Measurements from ENCODE around the gene TMEM245.

Gene TMEM245

DNA sequence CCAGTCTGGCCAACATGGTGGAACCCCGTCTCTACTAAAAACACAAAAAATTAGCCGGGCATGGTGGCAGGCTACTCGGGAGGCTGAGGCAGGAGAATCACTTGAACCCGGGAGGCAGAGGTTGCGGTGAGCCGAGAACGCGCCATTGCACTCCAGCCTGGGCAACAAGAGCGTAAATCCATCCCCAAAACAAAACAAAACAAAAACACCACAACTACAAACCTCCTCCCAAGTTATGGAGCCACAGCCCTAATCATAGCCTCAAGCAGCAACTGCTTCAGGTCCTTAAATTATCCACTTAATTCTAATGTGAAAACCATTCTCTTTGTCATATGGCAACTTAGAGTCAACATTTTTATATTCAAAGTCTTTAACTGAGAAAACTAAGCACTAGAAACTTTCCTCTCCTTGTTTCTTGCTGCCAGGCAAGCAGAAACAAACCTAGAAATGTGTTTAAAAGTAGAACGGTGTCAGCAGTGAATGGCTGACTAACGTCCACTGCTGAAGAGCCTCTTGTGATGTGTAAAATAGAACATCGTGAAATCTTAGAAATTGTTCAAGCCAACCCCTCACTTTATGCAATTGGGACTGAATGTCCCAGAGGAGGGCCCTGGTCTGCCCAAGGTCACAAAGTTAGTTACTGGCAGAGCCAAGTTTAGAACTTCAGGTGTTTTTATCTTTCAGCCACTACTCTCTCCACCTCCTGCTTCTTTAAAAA lies 5.7 kb downstream of the TMEM245 start (continued):
- TF ChIP-seq ZNF19 (tag by site-specific recombination; IDR thresholded peaks at IDR 0.05; ENCODE audit: low read depth) (no peak), ZNF785 (tag by site-specific recombination; IDR thresholded peaks at IDR 0.05) (no peak), ZNF830 (tag by site-specific recombination; IDR thresholded peaks at IDR 0.05; ENCODE audit: low read depth) (no peak), ZNF239 (tag by site-specific recombination; IDR thresholded peaks at IDR 0.05) (no peak), ZNF548 (tag by site-specific recombination; IDR thresholded peaks at IDR 0.05) (no peak), KLF10 (tag by site-specific recombination; IDR thresholded peaks at IDR 0.05) (no peak), REPIN1 (tag by site-specific recombination; IDR thresholded peaks at IDR 0.05; ENCODE audit: low read depth) (no peak), ZBTB20 (tag by site-specific recombination; IDR thresholded peaks at IDR 0.05) (peak; percentile 17; the same call in 1 of the 2 replicates), ZNF433 (tag by site-specific recombination; IDR thresholded peaks at IDR 0.05; ENCODE audit: low read depth) (no peak), ZNF558 (tag by site-specific recombination; IDR thresholded peaks at IDR 0.05) (no peak), WT1 (tag by site-specific recombination; IDR thresholded peaks at IDR 0.05) (peak; percentile 71), ZNF571 (tag by site-specific recombination; IDR thresholded peaks at IDR 0.05) (no peak), ZNF549 (tag by site-specific recombination; IDR thresholded peaks at IDR 0.05) (no peak), GLIS1 (tag by site-specific recombination; IDR thresholded peaks at IDR 0.05) (no peak), ZNF600 (tag by site-specific recombination; IDR thresholded peaks at IDR 0.05) (peak; percentile 75; the same call in 1 of the 2 replicates), ZSCAN30 (tag by site-specific recombination; IDR thresholded peaks at IDR 0.05) (no peak)
- TF ChIP-seq, protein P1, sequence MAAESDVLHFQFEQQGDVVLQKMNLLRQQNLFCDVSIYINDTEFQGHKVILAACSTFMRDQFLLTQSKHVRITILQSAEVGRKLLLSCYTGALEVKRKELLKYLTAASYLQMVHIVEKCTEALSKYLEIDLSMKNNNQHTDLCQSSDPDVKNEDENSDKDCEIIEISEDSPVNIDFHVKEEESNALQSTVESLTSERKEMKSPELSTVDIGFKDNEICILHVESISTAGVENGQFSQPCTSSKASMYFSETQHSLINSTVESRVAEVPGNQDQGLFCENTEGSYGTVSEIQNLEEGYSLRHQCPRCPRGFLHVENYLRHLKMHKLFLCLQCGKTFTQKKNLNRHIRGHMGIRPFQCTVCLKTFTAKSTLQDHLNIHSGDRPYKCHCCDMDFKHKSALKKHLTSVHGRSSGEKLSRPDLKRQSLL (tag by site-specific recombination; IDR thresholded peaks at IDR 0.05): 0 out of 2 replicates have a peak, but pooled peaks have one; percentile 24
- TF ChIP-seq, protein P2, sequence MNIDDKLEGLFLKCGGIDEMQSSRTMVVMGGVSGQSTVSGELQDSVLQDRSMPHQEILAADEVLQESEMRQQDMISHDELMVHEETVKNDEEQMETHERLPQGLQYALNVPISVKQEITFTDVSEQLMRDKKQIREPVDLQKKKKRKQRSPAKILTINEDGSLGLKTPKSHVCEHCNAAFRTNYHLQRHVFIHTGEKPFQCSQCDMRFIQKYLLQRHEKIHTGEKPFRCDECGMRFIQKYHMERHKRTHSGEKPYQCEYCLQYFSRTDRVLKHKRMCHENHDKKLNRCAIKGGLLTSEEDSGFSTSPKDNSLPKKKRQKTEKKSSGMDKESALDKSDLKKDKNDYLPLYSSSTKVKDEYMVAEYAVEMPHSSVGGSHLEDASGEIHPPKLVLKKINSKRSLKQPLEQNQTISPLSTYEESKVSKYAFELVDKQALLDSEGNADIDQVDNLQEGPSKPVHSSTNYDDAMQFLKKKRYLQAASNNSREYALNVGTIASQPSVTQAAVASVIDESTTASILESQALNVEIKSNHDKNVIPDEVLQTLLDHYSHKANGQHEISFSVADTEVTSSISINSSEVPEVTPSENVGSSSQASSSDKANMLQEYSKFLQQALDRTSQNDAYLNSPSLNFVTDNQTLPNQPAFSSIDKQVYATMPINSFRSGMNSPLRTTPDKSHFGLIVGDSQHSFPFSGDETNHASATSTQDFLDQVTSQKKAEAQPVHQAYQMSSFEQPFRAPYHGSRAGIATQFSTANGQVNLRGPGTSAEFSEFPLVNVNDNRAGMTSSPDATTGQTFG (tag by site-specific recombination; IDR thresholded peaks at IDR 0.05; ENCODE audit: borderline replicate concordance): no peak
- TF ChIP-seq, protein P3, sequence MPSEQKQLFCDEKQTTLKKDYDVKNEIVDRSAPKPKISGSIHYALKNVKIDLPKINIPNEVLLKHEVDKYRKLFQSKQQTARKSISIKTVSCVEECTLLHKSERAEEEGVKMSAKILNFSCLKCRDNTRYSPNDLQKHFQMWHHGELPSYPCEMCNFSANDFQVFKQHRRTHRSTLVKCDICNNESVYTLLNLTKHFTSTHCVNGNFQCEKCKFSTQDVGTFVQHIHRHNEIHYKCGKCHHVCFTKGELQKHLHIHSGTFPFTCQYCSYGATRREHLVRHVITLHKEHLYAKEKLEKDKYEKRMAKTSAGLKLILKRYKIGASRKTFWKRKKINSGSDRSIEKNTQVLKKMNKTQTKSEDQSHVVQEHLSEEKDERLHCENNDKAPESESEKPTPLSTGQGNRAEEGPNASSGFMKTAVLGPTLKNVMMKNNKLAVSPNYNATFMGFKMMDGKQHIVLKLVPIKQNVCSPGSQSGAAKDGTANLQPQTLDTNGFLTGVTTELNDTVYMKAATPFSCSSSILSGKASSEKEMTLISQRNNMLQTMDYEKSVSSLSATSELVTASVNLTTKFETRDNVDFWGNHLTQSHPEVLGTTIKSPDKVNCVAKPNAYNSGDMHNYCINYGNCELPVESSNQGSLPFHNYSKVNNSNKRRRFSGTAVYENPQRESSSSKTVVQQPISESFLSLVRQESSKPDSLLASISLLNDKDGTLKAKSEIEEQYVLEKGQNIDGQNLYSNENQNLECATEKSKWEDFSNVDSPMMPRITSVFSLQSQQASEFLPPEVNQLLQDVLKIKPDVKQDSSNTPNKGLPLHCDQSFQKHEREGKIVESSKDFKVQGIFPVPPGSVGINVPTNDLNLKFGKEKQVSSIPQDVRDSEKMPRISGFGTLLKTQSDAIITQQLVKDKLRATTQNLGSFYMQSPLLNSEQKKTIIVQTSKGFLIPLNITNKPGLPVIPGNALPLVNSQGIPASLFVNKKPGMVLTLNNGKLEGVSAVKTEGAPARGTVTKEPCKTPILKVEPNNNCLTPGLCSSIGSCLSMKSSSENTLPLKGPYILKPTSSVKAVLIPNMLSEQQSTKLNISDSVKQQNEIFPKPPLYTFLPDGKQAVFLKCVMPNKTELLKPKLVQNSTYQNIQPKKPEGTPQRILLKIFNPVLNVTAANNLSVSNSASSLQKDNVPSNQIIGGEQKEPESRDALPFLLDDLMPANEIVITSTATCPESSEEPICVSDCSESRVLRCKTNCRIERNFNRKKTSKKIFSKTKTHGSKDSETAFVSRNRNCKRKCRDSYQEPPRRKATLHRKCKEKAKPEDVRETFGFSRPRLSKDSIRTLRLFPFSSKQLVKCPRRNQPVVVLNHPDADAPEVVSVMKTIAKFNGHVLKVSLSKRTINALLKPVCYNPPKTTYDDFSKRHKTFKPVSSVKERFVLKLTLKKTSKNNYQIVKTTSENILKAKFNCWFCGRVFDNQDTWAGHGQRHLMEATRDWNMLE (tag by site-specific recombination; conservative IDR thresholded peaks at IDR 0.05; ENCODE audit: low read depth): no peak
- TF ChIP-seq, protein P4, sequence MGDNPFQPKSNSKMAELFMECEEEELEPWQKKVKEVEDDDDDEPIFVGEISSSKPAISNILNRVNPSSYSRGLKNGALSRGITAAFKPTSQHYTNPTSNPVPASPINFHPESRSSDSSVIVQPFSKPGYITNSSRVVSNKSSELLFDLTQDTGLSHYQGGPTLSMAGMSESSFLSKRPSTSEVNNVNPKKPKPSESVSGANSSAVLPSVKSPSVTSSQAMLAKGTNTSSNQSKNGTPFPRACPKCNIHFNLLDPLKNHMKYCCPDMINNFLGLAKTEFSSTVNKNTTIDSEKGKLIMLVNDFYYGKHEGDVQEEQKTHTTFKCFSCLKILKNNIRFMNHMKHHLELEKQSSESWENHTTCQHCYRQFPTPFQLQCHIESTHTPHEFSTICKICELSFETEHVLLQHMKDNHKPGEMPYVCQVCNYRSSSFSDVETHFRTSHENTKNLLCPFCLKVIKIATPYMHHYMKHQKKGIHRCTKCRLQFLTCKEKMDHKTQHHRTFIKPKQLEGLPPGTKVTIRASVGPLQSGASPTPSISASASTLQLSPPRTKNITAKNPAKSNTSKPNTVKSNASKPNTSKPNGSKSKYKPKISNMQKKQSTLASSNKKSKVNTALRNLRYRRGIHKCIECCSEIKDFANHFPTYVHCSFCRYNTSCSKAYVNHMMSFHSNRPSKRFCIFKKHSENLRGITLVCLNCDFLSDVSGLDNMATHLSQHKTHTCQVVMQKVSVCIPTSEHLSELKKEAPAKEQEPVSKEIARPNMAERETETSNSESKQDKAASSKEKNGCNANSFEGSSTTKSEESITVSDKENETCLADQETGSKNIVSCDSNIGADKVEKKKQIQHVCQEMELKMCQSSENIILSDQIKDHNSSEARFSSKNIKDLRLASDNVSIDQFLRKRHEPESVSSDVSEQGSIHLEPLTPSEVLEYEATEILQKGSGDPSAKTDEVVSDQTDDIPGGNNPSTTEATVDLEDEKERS (tag by site-specific recombination; IDR thresholded peaks at IDR 0.05): no peak
- TF ChIP-seq, protein P5, sequence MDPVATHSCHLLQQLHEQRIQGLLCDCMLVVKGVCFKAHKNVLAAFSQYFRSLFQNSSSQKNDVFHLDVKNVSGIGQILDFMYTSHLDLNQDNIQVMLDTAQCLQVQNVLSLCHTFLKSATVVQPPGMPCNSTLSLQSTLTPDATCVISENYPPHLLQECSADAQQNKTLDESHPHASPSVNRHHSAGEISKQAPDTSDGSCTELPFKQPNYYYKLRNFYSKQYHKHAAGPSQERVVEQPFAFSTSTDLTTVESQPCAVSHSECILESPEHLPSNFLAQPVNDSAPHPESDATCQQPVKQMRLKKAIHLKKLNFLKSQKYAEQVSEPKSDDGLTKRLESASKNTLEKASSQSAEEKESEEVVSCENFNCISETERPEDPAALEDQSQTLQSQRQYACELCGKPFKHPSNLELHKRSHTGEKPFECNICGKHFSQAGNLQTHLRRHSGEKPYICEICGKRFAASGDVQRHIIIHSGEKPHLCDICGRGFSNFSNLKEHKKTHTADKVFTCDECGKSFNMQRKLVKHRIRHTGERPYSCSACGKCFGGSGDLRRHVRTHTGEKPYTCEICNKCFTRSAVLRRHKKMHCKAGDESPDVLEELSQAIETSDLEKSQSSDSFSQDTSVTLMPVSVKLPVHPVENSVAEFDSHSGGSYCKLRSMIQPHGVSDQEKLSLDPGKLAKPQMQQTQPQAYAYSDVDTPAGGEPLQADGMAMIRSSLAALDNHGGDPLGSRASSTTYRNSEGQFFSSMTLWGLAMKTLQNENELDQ (tag by site-specific recombination; IDR thresholded peaks at IDR 0.05; ENCODE audit: low read depth): no peak
